DOHH2 (cell line): ENCODE results near the gene ZBTB47.

Source experiments
- CTCF ChIP-seq: fragments of 200-600 bp; sonication (generic); IDR thresholded peaks from one replicate; pipeline ENCODE4 v1.5.1; 2014; ENCODE audit warnings: antibody characterized with exemption, mild to moderate bottlenecking, low read depth, low read length; ENCODE audit not compliant: poor library complexity, severe bottlenecking
- EZH2phosphoT487 ChIP-seq: fragments of 200-600 bp; sonication (generic); IDR thresholded peaks from 2 replicates; pipeline ENCODE4 v1.6.1; 2017; ENCODE audit warnings: borderline replicate concordance, mild to moderate bottlenecking, antibody characterized with exemption, low read length, moderate library complexity, mixed read lengths

DNA sequence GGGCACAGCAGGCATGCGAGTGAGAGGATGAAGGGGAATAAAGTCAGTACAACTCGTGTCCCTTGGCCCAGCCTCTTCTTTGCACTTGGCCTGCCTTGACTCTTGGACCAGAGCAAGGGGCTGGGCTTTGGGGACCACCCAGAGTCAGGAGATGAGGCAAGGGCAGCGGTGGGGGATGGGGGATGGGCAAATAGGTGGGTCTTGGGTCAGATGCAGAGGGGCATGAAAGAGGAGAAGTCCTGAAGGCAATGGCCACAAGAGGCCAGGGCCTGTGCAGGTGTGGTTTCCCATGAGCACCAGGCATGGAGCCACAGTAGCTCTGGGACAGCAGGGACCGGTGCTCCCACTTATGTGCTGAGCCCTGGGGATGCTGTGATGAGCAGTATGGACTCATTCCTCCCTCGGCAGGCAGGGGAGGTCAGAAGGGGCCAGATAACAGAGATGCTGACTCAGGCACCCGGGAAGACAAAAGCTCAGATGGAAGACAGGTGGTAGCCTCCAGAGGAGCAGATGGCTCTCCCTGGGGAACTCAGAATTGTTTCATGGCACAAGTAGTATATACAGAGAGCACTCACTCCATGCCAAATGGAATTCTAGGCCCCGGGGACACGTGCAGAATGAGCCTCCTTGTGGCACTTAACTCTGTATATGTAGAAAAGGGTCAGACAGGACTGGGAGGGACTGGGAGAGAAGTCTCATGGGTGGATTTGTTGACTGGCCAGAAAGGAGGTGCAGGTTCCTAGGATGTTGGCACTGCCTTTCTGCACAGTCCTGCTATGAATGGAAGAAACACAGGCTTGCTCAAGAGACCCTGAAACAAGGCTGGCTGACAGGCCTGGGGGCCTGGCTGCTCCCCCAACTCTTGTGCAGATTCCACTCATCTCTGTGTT is 14.3 kb downstream of the ZBTB47 start:
- TF ChIP-seq CTCF (no peak), EZH2phosphoT487 (no peak)
